Endodermal cell (in vitro differentiated cells): ENCODE data around the gene PDE7B. TPM values are rescaled to one million over a fixed set of nuclear protein-coding genes. Genes with fewer than 3 reads are reported as not detected.

ENCODE experiments used
- DNase-seq: peaks from one replicate; pipeline ENCODE4 v3.0.0-alpha.2; 2017
- H3K27ac ChIP-seq: 2 replicates; pipeline ENCODE4 v1.5.1; 2013; ENCODE audit warnings: mild to moderate bottlenecking, low read depth, low read length, moderate library complexity
- H3K27me3 ChIP-seq: 2 replicates; pipeline ENCODE4 v1.6.1; 2013; ENCODE audit warnings: mild to moderate bottlenecking, low read length, moderate library complexity; ENCODE audit not compliant: insufficient read depth, control insufficient read depth, poor library complexity, severe bottlenecking
- H3K36me3 ChIP-seq: 2 replicates; pipeline ENCODE4 v1.7.0; 2013; ENCODE audit warnings: mild to moderate bottlenecking, low read length, moderate library complexity; ENCODE audit not compliant: control insufficient read depth, insufficient read depth
- H3K4me1 ChIP-seq: one replicate; pipeline ENCODE4 v1.7.0; 2013; ENCODE audit warnings: low read length; ENCODE audit not compliant: control insufficient read depth, insufficient read depth
- H3K4me3 ChIP-seq: 2 replicates; pipeline ENCODE4 v1.5.1; 2013; ENCODE audit warnings: mild to moderate bottlenecking, low read length, moderate library complexity
- H3K9ac ChIP-seq: 2 replicates; pipeline ENCODE4 v1.6.1; 2013; ENCODE audit warnings: mild to moderate bottlenecking, low read length, moderate library complexity; ENCODE audit not compliant: poor library complexity, severe bottlenecking; ENCODE audit errors: extremely low read depth
- H3K9me3 ChIP-seq: 2 replicates; pipeline ENCODE4 v1.6.1; 2013; ENCODE audit warnings: mild to moderate bottlenecking, low read length, moderate library complexity; ENCODE audit not compliant: control insufficient read depth
- H3K27ac Mint-ChIP-seq: 2 replicates; pipeline ENCODE4 v1.8.0; 2020; ENCODE audit warnings: mixed read lengths
- H3K27me3 Mint-ChIP-seq: 2 replicates; pipeline ENCODE4 v1.8.0; 2021; ENCODE audit warnings: mild to moderate bottlenecking, mixed read lengths; ENCODE audit not compliant: insufficient read depth
- H3K36me3 Mint-ChIP-seq: 2 replicates; pipeline ENCODE4 v1.8.0; 2020; ENCODE audit warnings: low read depth, mixed read lengths
- H3K4me1 Mint-ChIP-seq: 2 replicates; pipeline ENCODE4 v1.8.0; 2020; ENCODE audit warnings: mixed read lengths
- H3K4me3 Mint-ChIP-seq: 2 replicates; pipeline ENCODE4 v1.8.0; 2020; ENCODE audit warnings: mild to moderate bottlenecking, moderate library complexity, mixed read lengths
- H3K9me3 Mint-ChIP-seq: 2 replicates; pipeline ENCODE4 v1.8.0; 2020; ENCODE audit warnings: mild to moderate bottlenecking, mixed read lengths
- CTCF ChIP-seq: fragments of 200-600 bp; sonication (generic); conservative IDR thresholded peaks from 2 replicates; pipeline ENCODE4 v1.5.0; 2021; ENCODE audit warnings: antibody characterized with exemption, mild to moderate bottlenecking
- WGBS, 2 experiments: methylation state at CpG; one replicate each; pipeline versions ENCODE4 v1.1.5 to v1.1.7; 2013; ENCODE audit warnings: missing lambda C conversion rate in 2 of 2, mixed read lengths in 1 of 2; ENCODE audit not compliant: insufficient coverage in 1 of 2, insufficient read length in 1 of 2; 5-methylcytosine and 5-hydroxymethylcytosine counted together
- total RNA-seq, 2 donors: library from RNA; stranded (reverse); fragmentation: NEBNext Ultra II Directional in 1 of 2; extraction: Animal tissue kit (Norgen Biotek cat#: 25700) in 1 of 2; gene quantifications; 2 replicates in 1 of 2; 3 replicates in 1 of 2; pipeline ENCODE4 v1.2.1, GENCODE V29; 2021

Gene PDE7B
- total RNA-seq, 2 donors from 2014 or later: 0.26 TPM; not detected in 1

- Histone ChIP-seq H3K9me3 (no peaks in the 10 kb centered on the region), H3K27me3 (no peaks in the 10 kb centered on the region), H3K36me3 (no peaks in the 10 kb centered on the region), H3K27ac (no peak overlapping the region), H3K9ac (no peak overlapping the region), H3K4me3 (no peak overlapping the region), H3K4me1 (peaks cover 10% of the 10 kb centered on the region)
- Mint-ChIP-seq H3K4me3 (no peak overlapping the region), H3K36me3 (no peaks in the 10 kb centered on the region), H3K27ac (no peak overlapping the region), H3K27me3 (no peaks in the 10 kb centered on the region), H3K9me3 (peaks cover 3% of the 10 kb centered on the region), H3K4me1 (peaks cover 18% of the 10 kb centered on the region)
- WGBS, 2 experiments: 90 to 100% methylated on average over 2 to 5 of the region's 5 CpGs
- no peak for TF ChIP-seq CTCF
- DNase-seq: peak; percentile 62
Measured at GRCh38 chr6:136070815-136071214, 219.3 kb downstream of the PDE7B start.

GRCh38 chr6:136072691-136073090, 221.2 kb downstream of the PDE7B start:
- H3K36me3 Mint-ChIP-seq: no peaks in the 10 kb centered on the region
- 93 to 98% methylated on average over 4 to 7 of the region's 7 CpGs for WGBS, 2 experiments

GRCh38 chr6:136073216-136073615, 221.7 kb downstream of the PDE7B start:
- peaks cover 6% of the 10 kb centered on the region for H3K4me1 Mint-ChIP-seq
- H3K9me3 Mint-ChIP-seq: no peaks in the 10 kb centered on the region
- H3K4me3 ChIP-seq: no peak overlapping the region
- H3K4me1 ChIP-seq: no peaks in the 10 kb centered on the region
- H3K27me3 Mint-ChIP-seq: no peaks in the 10 kb centered on the region
- no peak overlapping the region for H3K27ac ChIP-seq
- no peak overlapping the region for H3K9ac ChIP-seq
- no peak for DNase-seq
- no peaks in the 10 kb centered on the region for H3K9me3 ChIP-seq
- WGBS, 2 experiments: 88 to 94% methylated on average over 3 to 5 of the region's 5 CpGs
- no peaks in the 10 kb centered on the region for H3K27me3 ChIP-seq
- H3K36me3 Mint-ChIP-seq: no peaks in the 10 kb centered on the region
- no peak overlapping the region for H3K27ac Mint-ChIP-seq
- TF ChIP-seq CTCF: no peak
- H3K36me3 ChIP-seq: no peaks in the 10 kb centered on the region
- no peak overlapping the region for H3K4me3 Mint-ChIP-seq

More at GRCh38 chr6:136072691-136073090, 221.2 kb downstream of the PDE7B start:
- no peaks in the 10 kb centered on the region for H3K36me3 ChIP-seq
- Mint-ChIP-seq H3K4me3 (no peak overlapping the region), H3K27ac (no peak overlapping the region), H3K4me1 (peaks cover 11% of the 10 kb centered on the region), H3K9me3 (peaks cover 3% of the 10 kb centered on the region), H3K27me3 (no peaks in the 10 kb centered on the region)
- H3K4me3 ChIP-seq: no peak overlapping the region
- H3K4me1 ChIP-seq: peaks cover 3% of the 10 kb centered on the region
- no peak overlapping the region for H3K9ac ChIP-seq
- H3K27ac ChIP-seq: no peak overlapping the region
- TF ChIP-seq CTCF: no peak
- H3K27me3 ChIP-seq: no peaks in the 10 kb centered on the region
- DNase-seq: no peak
- no peaks in the 10 kb centered on the region for H3K9me3 ChIP-seq
